Erythroblast (primary cell): ENCODE measurements around the gene CBX7.

ENCODE experiments used
- GATA1 ChIP-seq: IDR thresholded peaks from 2 replicates; pipeline ENCODE4 v1.6.1; 2011; ENCODE audit warnings: low read depth, mild to moderate bottlenecking, control low read depth, low read length, moderate library complexity
- POLR2A ChIP-seq: IDR thresholded peaks from 2 replicates; pipeline ENCODE4 v1.6.1; 2011; ENCODE audit warnings: mild to moderate bottlenecking, low read length

- TF ChIP-seq POLR2A (no peak), GATA1 (no peak)
Observed at GRCh38 chr22:39110631-39111561, 41.6 kb downstream of the CBX7 start.
